Endothelial cell of umbilical vein (primary cell): ENCODE data around the gene EIF3B. TPM values are rescaled to one million over a fixed set of nuclear protein-coding genes. Genes with fewer than 3 reads are reported as not detected.

Experiments used
- BruUV-seq: library from RNA; stranded (reverse); fragments of 400-500 nt; replicated peaks from 2 replicates; lab custom pipeline; 2021; lab: Mats Ljungman, UMichigan
- CTCF ChIA-PET: fragments of 300-600, 350-600 bp; sonication (Branson Sonifier 250); formaldehyde crosslinking; loops from one replicate; lab custom pipeline; 2021; ENCODE audit warnings: antibody characterized with exemption, inconsistent platforms; lab: Charles Lee
- POLR2A ChIA-PET: fragments of 300-600, 350-600 bp; sonication (Branson Sonifier 250); formaldehyde crosslinking; loops from one replicate; lab custom pipeline; 2021; ENCODE audit warnings: antibody characterized with exemption, inconsistent platforms; lab: Charles Lee
- DNase-seq: peaks from one replicate; pipeline ENCODE4 v3.0.0-alpha.2; 2011; ENCODE audit warnings: low read depth, low spot score
- FAIRE-seq: peaks from 2 replicates; lab custom pipeline; 2011; peaks lifted over from hg19 to GRCh38; lab: Jason Lieb, UNC
- H2AFZ ChIP-seq: 2 replicates; pipeline ENCODE4 v1.6.0; 2012; ENCODE audit warnings: low read depth, low read length, control low read depth, inconsistent platforms
- H3K27ac ChIP-seq: 2 replicates; pipeline ENCODE4 v1.5.1; 2011; ENCODE audit warnings: low read depth, mild to moderate bottlenecking, control low read depth, low read length, moderate library complexity; ENCODE audit not compliant: insufficient read depth
- H3K27me3 ChIP-seq, 2 experiments: 2 replicates each; pipeline versions ENCODE4 v1.6.0 to v1.6.1; 2011; ENCODE audit warnings: low read length in 2 of 2, mixed read lengths in 1 of 2; ENCODE audit not compliant: control insufficient read depth in 2 of 2, insufficient read depth in 2 of 2
- H3K36me3 ChIP-seq, 2 experiments: 2 replicates in 1 of 2; 3 replicates in 1 of 2; pipeline ENCODE4 v1.5.1; 2011; ENCODE audit warnings: low read length in 2 of 2, mild to moderate bottlenecking in 1 of 2, moderate library complexity in 1 of 2; ENCODE audit not compliant: control insufficient read depth in 2 of 2, insufficient read depth in 2 of 2; ENCODE audit errors: extremely low read depth in 1 of 2
- H3K4me1 ChIP-seq: 3 replicates; pipeline ENCODE4 v1.5.1; 2011; ENCODE audit warnings: mild to moderate bottlenecking, low read length; ENCODE audit not compliant: control insufficient read depth, insufficient read depth; ENCODE audit errors: extremely low read depth
- H3K4me2 ChIP-seq: 2 replicates; pipeline ENCODE4 v1.6.1; 2011; ENCODE audit warnings: low read length, control low read depth, mixed read lengths; ENCODE audit not compliant: insufficient read depth
- H3K4me3 ChIP-seq, 3 experiments: fragments of 200-600 bp in 1 of 3; sonication (generic), shearing (Covaris generic) in 1 of 3; replicated peaks in 1 of 3; 2 replicates each; pipeline ENCODE4 v1.5.1; 2011 to 2016; ENCODE audit warnings: control low read depth in 3 of 3, low read length in 3 of 3, mild to moderate bottlenecking in 2 of 3, inconsistent platforms in 1 of 3, low read depth in 1 of 3, moderate library complexity in 1 of 3; ENCODE audit not compliant: insufficient read depth in 1 of 3
- H3K79me2 ChIP-seq: 2 replicates; pipeline ENCODE4 v1.6.0; 2012; ENCODE audit warnings: low read length, inconsistent platforms; ENCODE audit not compliant: control insufficient read depth, insufficient read depth
- H3K9ac ChIP-seq: replicated peaks from 2 replicates; pipeline ENCODE3; 2011; ENCODE audit warnings: low read length, control low read depth; ENCODE audit not compliant: insufficient read depth; ENCODE audit errors: extremely low read depth
- H3K9me1 ChIP-seq: replicated peaks from 3 replicates; pipeline ENCODE4 v1.6.0; 2011; ENCODE audit warnings: mild to moderate bottlenecking, low read length; ENCODE audit not compliant: control insufficient read depth, insufficient read depth; ENCODE audit errors: extremely low read depth
- H3K9me3 ChIP-seq: replicated peaks from 2 replicates; pipeline ENCODE4 v1.5.1; 2012; ENCODE audit warnings: low read length, inconsistent platforms; ENCODE audit not compliant: control insufficient read depth, insufficient read depth
- H4K20me1 ChIP-seq: replicated peaks from 2 replicates; pipeline ENCODE3; 2011; ENCODE audit warnings: mild to moderate bottlenecking, low read length; ENCODE audit not compliant: control insufficient read depth, insufficient read depth; ENCODE audit errors: extremely low read depth
- CTCF ChIP-seq, 2 donors: IDR thresholded peaks; 1 replicate in 1 of 2; 2 replicates in 1 of 2; pipeline ENCODE4 v1.5.1; 2011; ENCODE audit warnings: low read length in 2 of 2, mild to moderate bottlenecking in 2 of 2, moderate library complexity in 2 of 2, control low read depth in 1 of 2, inconsistent platforms in 1 of 2, low read depth in 1 of 2; ENCODE audit not compliant: insufficient read depth in 1 of 2; ENCODE audit errors: extremely low read depth in 1 of 2
- EZH2 ChIP-seq: IDR thresholded peaks from 2 replicates; pipeline ENCODE4 v1.6.1; 2012; ENCODE audit warnings: borderline replicate concordance, low read depth, mild to moderate bottlenecking, moderate library complexity, low read length, inconsistent platforms; ENCODE audit not compliant: severe bottlenecking
- FOS ChIP-seq: IDR thresholded peaks from 2 replicates; pipeline ENCODE4 v1.6.1; 2011; ENCODE audit warnings: mild to moderate bottlenecking, low read length, moderate library complexity, borderline replicate concordance; ENCODE audit not compliant: insufficient read depth
- GATA2 ChIP-seq: IDR thresholded peaks from 2 replicates; pipeline ENCODE4 v1.7.0; 2011; ENCODE audit warnings: low read depth, mild to moderate bottlenecking, moderate library complexity, mixed read lengths, low read length; ENCODE audit not compliant: insufficient read length, insufficient read depth
- JUN ChIP-seq: IDR thresholded peaks from 2 replicates; pipeline ENCODE4 v1.6.1; 2011; ENCODE audit warnings: borderline replicate concordance, low read depth; ENCODE audit not compliant: insufficient read length, insufficient read depth
- MAX ChIP-seq: IDR thresholded peaks from 2 replicates; pipeline ENCODE4 v1.6.1; 2011; ENCODE audit not compliant: insufficient read depth, insufficient read length
- MYC ChIP-seq: IDR thresholded peaks from one replicate; pipeline ENCODE4 v1.6.1; 2011; ENCODE audit warnings: mild to moderate bottlenecking, low read depth, low read length
- POLR2A ChIP-seq: IDR thresholded peaks from 2 replicates; pipeline ENCODE4 v1.6.1; 2012; ENCODE audit warnings: low read depth, mild to moderate bottlenecking, control low read depth, low read length
- POLR2AphosphoS5 ChIP-seq: IDR thresholded peaks from 2 replicates; pipeline ENCODE4 v1.6.1; 2012; ENCODE audit warnings: low read depth, mild to moderate bottlenecking, control low read depth, low read length, moderate library complexity; ENCODE audit not compliant: insufficient read depth
- dilution Hi-C: fragments of 300-500 bp; cut with MboI; formaldehyde crosslinking; loops from one replicate; pipeline ENCODE4 v1.15.0; 2019; ENCODE audit warnings: low sequenced_read_pairs; ENCODE audit not compliant: extremely low pct_ligation_motif_present
- intact Hi-C: fragments of 100-400 bp; cut with micrococcal nuclease; formaldehyde crosslinking; loops from one replicate; pipeline ENCODE4 v1.10.0; 2022
- polyA plus RNA-seq, 4 experiments: library from polyadenylated mRNA; depleted of rRNA in 3 of 4; stranded (reverse) in 3 of 4; unstranded in 1 of 4; fragments of >200 nt; gene quantifications; 2 replicates each; pipeline versions ENCODE4 v1.2.1 to v1.2.3, GENCODE V29; 2011 to 2012; ENCODE audit warnings: missing spikeins in 1 of 4
- total RNA-seq: library from RNA; stranded (reverse); gene quantifications from 2 replicates; pipeline ENCODE4 v1.2.3, GENCODE V29; 2021

EIF3B gene
- total and polyA plus RNA-seq, 2 donors (not counting 3 experiments of a cell fraction or from before 2014, with no cell fraction given) = 104 to 207 TPM

GRCh38 chr7:2393706-2394105, 39.1 kb downstream of the EIF3B start:
- TF ChIP-seq POLR2A (no peak), FOS (no peak), JUN (no peak), MAX (no peak), POLR2AphosphoS5 (no peak), CTCF (IDR thresholded peaks at IDR 0.05; ENCODE audit: extremely low read depth in 1 of 2, insufficient read depth in 1 of 2, low read depth in 1 of 2, low read length in 2 of 2) (no peak), MYC (no peak), GATA2 (no peak), EZH2 (no peak)
- Histone ChIP-seq H3K4me3 (no peak overlapping the region), H3K27me3 (no peaks in the 10 kb centered on the region), H3K79me2 (no peaks in the 10 kb centered on the region), H3K4me1 (peaks cover 4% of the 10 kb centered on the region), H3K9me1 (no peaks in the 10 kb centered on the region), H4K20me1 (no peaks in the 10 kb centered on the region), H3K27ac (no peak overlapping the region), H3K36me3 (no peaks in the 10 kb centered on the region), H3K9ac (no peak overlapping the region), H2AFZ (no peak overlapping the region), H3K4me2 (no peak overlapping the region), H3K9me3 (no peaks in the 10 kb centered on the region)
- ChIA-PET POLR2A (no interaction called here), CTCF (interaction anchor here (0.8 to 1.5 kb wide), 3 partner anchors 9 to 14 kb away, joined by 3 to 5 read pairs (median 3); partner anchors contain the start of gene CHST12)
- FAIRE-seq (no peak), DNase-seq (no peak)
- intact Hi-C loops = no loop called here
- BruUV-seq = no TSS peak
- dilution Hi-C loops = no loop called here
